ENCODE data around the gene IL36G. TPM values are rescaled to one million over a fixed set of nuclear protein-coding genes. Genes with fewer than 3 reads are reported as not detected.
"Not testable (repeated sequence)": the region's sequence is repeated elsewhere in the genome, so short reads cannot be mapped to it uniquely, and the experiment has no call there.

IL36G gene
- 0.80 TPM in 1 of 2 replicates, not detected in the other for total RNA-seq (2014; rRNA removed; shearing (Covaris generic))

- DNase-seq (ENCODE audit: low read depth), result no peak
Measured at GRCh38 chr2:112977559-112978056, at the start of gene IL36G. Gene IL36G (plus strand): TSS chr2:112978006. CDS start chr2:112978639, 633 bp downstream.

- no peak for DNase-seq (ENCODE audit: low read depth)
Measured at GRCh38 chr2:112933261-112933660, 44.5 kb upstream of the IL36G start.

GRCh38 chr2:112934117-112934516 lies 43.7 kb upstream of the IL36G start:
- not testable (repeated sequence) for DNase-seq (ENCODE audit: low read depth)

GRCh38 chr2:112936927-112937232 lies 40.9 kb upstream of the IL36G start:
- DNase-seq (ENCODE audit: low read depth), result no peak

GRCh38 chr2:112938904-112939303 lies 38.9 kb upstream of the IL36G start:
- DNase-seq (ENCODE audit: low read depth), result peak; percentile 86

- no peak for DNase-seq (ENCODE audit: low read depth)
Measured at GRCh38 chr2:112939425-112939824, 38.4 kb upstream of the IL36G start.

- DNase-seq (ENCODE audit: low read depth), result no peak
Measured at GRCh38 chr2:112940859-112941625, 36.8 kb upstream of the IL36G start.

GRCh38 chr2:112941753-112942653 lies 35.8 kb upstream of the IL36G start:
- DNase-seq (ENCODE audit: low read depth), result peak; percentile 84

GRCh38 chr2:112942654-112943002 lies 35.2 kb upstream of the IL36G start:
- DNase-seq (ENCODE audit: low read depth), result no peak

GRCh38 chr2:112944971-112945370 lies 32.8 kb upstream of the IL36G start:
- no peak for DNase-seq (ENCODE audit: low read depth)

GRCh38 chr2:112946086-112946485 lies 31.7 kb upstream of the IL36G start:
- DNase-seq (ENCODE audit: low read depth), result no peak

GRCh38 chr2:112947374-112947773 lies 30.4 kb upstream of the IL36G start:
- no peak for DNase-seq (ENCODE audit: low read depth)

- no peak for DNase-seq (ENCODE audit: low read depth)
Measured at GRCh38 chr2:112949456-112949855, 28.4 kb upstream of the IL36G start.

- DNase-seq (ENCODE audit: low read depth), result no peak
Measured at GRCh38 chr2:112954364-112954763, 23.4 kb upstream of the IL36G start.

- no peak for DNase-seq (ENCODE audit: low read depth)
Measured at GRCh38 chr2:112957511-112957910, 20.3 kb upstream of the IL36G start.

- peak; percentile 65 for DNase-seq (ENCODE audit: low read depth)
Measured at GRCh38 chr2:112958428-112959108, 19.2 kb upstream of the IL36G start.

- no peak for DNase-seq (ENCODE audit: low read depth)
Measured at GRCh38 chr2:112959109-112959812, 18.5 kb upstream of the IL36G start.

GRCh38 chr2:112960230-112960825 lies 17.5 kb upstream of the IL36G start:
- DNase-seq (ENCODE audit: low read depth), result no peak

- DNase-seq (ENCODE audit: low read depth), result no peak
Measured at GRCh38 chr2:112962308-112963175, 15.3 kb upstream of the IL36G start.

- DNase-seq (ENCODE audit: low read depth), result no peak
Measured at GRCh38 chr2:112967023-112967422, 10.8 kb upstream of the IL36G start.

All from Daoy (cell line).